H1 (cell line): ENCODE results near the gene LHFPL6. TPM values are rescaled to one million over a fixed set of nuclear protein-coding genes. Genes with fewer than 3 reads are reported as not detected.

ENCODE experiments used
- NANOG ChIP-seq: IDR thresholded peaks from 2 replicates; pipeline ENCODE4 v1.6.1; 2011; ENCODE audit warnings: low read length, low read depth, mild to moderate bottlenecking, inconsistent platforms; ENCODE audit not compliant: insufficient read depth, poor library complexity, severe bottlenecking
- polyA plus RNA-seq, 7 experiments: library from polyadenylated mRNA; depleted of rRNA in 3 of 7; stranded (reverse) in 5 of 7; unstranded in 2 of 7; fragments of >200 nt in 5 of 7; fragments of 200-250 nt in 2 of 7; gene quantifications; 1 replicate in 5 of 7; 2 replicates in 1 of 7; 4 replicates in 1 of 7; pipeline versions ENCODE4 v1.2.1 to v1.2.3, GENCODE V29; 2011 to 2013; ENCODE audit warnings: missing spikeins in 2 of 7, mixed read lengths in 2 of 7
- total RNA-seq: library from RNA; stranded (reverse); fragmentation: NEBNext Ultra II Directional; extraction: Animal tissue kit (Norgen Biotek cat#: 25700); gene quantifications from 2 replicates; pipeline ENCODE4 v1.2.1, GENCODE V29; 2021
- TF ChIP-seq, protein P1 (sequence below): fragments of 300-600 bp; sonication (generic); IDR thresholded peaks from 2 replicates; pipeline ENCODE4 v1.7.1; 2012; ENCODE audit warnings: low read length, moderate library complexity, mild to moderate bottlenecking, inconsistent platforms; ENCODE audit not compliant: insufficient replicate concordance

The LHFPL6 gene
- total and polyA plus RNA-seq, 2 of the 8 experiments (the other 6 are each of a cell fraction or from before 2014, with no cell fraction given) = 7.6 to 17.0 TPM

DNA sequence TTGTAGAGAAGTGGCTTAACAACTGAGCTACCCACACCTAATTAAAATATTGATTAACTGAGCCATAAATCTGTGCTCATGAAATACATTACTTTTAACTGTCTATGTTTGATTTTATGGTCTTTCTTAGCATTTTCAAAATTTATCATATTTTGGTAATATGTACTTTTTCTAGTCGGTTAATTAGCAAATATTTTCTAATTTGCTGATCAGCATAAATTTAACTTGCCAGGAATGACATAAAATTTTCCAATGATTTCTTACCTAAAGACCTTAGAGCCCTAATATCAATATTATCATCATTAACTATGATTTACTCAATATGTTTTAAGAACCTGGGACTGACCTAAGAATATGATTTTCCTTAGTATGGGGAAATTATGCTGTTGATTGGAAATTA lies 32.6 kb upstream of the LHFPL6 start (continued):
- TF ChIP-seq, protein P1, sequence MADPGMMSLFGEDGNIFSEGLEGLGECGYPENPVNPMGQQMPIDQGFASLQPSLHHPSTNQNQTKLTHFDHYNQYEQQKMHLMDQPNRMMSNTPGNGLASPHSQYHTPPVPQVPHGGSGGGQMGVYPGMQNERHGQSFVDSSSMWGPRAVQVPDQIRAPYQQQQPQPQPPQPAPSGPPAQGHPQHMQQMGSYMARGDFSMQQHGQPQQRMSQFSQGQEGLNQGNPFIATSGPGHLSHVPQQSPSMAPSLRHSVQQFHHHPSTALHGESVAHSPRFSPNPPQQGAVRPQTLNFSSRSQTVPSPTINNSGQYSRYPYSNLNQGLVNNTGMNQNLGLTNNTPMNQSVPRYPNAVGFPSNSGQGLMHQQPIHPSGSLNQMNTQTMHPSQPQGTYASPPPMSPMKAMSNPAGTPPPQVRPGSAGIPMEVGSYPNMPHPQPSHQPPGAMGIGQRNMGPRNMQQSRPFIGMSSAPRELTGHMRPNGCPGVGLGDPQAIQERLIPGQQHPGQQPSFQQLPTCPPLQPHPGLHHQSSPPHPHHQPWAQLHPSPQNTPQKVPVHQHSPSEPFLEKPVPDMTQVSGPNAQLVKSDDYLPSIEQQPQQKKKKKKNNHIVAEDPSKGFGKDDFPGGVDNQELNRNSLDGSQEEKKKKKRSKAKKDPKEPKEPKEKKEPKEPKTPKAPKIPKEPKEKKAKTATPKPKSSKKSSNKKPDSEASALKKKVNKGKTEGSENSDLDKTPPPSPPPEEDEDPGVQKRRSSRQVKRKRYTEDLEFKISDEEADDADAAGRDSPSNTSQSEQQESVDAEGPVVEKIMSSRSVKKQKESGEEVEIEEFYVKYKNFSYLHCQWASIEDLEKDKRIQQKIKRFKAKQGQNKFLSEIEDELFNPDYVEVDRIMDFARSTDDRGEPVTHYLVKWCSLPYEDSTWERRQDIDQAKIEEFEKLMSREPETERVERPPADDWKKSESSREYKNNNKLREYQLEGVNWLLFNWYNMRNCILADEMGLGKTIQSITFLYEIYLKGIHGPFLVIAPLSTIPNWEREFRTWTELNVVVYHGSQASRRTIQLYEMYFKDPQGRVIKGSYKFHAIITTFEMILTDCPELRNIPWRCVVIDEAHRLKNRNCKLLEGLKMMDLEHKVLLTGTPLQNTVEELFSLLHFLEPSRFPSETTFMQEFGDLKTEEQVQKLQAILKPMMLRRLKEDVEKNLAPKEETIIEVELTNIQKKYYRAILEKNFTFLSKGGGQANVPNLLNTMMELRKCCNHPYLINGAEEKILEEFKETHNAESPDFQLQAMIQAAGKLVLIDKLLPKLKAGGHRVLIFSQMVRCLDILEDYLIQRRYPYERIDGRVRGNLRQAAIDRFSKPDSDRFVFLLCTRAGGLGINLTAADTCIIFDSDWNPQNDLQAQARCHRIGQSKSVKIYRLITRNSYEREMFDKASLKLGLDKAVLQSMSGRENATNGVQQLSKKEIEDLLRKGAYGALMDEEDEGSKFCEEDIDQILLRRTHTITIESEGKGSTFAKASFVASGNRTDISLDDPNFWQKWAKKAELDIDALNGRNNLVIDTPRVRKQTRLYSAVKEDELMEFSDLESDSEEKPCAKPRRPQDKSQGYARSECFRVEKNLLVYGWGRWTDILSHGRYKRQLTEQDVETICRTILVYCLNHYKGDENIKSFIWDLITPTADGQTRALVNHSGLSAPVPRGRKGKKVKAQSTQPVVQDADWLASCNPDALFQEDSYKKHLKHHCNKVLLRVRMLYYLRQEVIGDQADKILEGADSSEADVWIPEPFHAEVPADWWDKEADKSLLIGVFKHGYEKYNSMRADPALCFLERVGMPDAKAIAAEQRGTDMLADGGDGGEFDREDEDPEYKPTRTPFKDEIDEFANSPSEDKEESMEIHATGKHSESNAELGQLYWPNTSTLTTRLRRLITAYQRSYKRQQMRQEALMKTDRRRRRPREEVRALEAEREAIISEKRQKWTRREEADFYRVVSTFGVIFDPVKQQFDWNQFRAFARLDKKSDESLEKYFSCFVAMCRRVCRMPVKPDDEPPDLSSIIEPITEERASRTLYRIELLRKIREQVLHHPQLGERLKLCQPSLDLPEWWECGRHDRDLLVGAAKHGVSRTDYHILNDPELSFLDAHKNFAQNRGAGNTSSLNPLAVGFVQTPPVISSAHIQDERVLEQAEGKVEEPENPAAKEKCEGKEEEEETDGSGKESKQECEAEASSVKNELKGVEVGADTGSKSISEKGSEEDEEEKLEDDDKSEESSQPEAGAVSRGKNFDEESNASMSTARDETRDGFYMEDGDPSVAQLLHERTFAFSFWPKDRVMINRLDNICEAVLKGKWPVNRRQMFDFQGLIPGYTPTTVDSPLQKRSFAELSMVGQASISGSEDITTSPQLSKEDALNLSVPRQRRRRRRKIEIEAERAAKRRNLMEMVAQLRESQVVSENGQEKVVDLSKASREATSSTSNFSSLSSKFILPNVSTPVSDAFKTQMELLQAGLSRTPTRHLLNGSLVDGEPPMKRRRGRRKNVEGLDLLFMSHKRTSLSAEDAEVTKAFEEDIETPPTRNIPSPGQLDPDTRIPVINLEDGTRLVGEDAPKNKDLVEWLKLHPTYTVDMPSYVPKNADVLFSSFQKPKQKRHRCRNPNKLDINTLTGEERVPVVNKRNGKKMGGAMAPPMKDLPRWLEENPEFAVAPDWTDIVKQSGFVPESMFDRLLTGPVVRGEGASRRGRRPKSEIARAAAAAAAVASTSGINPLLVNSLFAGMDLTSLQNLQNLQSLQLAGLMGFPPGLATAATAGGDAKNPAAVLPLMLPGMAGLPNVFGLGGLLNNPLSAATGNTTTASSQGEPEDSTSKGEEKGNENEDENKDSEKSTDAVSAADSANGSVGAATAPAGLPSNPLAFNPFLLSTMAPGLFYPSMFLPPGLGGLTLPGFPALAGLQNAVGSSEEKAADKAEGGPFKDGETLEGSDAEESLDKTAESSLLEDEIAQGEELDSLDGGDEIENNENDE = no peak
- no peak for TF ChIP-seq NANOG
